HG03060 (cell line): Measurements from ENCODE around the gene KCNG3.

Experiments
- ATAC-seq: cut with Tn5 transposase; IDR thresholded peaks from one replicate; pipeline ENCODE4 v1.9.1; 2021; ENCODE audit warnings: low read depth, moderate number of reproducible peaks; ENCODE audit not compliant: unreplicated experiment

Gene KCNG3, protein sequence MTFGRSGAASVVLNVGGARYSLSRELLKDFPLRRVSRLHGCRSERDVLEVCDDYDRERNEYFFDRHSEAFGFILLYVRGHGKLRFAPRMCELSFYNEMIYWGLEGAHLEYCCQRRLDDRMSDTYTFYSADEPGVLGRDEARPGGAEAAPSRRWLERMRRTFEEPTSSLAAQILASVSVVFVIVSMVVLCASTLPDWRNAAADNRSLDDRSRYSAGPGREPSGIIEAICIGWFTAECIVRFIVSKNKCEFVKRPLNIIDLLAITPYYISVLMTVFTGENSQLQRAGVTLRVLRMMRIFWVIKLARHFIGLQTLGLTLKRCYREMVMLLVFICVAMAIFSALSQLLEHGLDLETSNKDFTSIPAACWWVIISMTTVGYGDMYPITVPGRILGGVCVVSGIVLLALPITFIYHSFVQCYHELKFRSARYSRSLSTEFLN

GRCh38 chr2:42493468-42494354 lies at the start of gene KCNG3:
Gene KCNG3 (minus strand): TSS chr2:42493982. CDS start chr2:42493501, 481 bp downstream.
- no peak for ATAC-seq

DNA sequence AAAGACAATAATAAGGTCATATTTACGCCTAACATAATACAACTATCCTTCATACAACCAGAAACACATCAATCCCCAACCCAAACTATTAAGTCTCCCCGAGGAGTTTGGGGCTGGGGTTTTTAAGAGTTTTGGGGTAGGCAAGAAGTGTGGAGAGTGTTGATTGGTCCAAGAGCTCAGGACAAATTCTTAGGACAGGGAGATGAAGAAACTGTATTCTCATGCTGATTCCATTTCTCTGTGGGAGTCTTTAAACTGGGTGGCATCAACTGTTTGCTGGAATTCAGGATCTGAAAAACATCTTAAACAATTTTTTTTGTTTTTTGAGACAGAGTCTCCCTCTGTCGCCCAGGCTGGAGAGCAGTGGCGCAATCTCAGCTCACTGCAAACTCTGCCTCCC lies 49.1 kb upstream of the KCNG3 start:
- ATAC-seq, result no peak

GRCh38 chr2:42537493-42537892 lies 43.7 kb upstream of the KCNG3 start:
- no peak for ATAC-seq

GRCh38 chr2:42532397-42532796 lies 38.6 kb upstream of the KCNG3 start:
- ATAC-seq, result no peak

- no peak for ATAC-seq
Observed at GRCh38 chr2:42523341-42523740, 29.6 kb upstream of the KCNG3 start.

DNA sequence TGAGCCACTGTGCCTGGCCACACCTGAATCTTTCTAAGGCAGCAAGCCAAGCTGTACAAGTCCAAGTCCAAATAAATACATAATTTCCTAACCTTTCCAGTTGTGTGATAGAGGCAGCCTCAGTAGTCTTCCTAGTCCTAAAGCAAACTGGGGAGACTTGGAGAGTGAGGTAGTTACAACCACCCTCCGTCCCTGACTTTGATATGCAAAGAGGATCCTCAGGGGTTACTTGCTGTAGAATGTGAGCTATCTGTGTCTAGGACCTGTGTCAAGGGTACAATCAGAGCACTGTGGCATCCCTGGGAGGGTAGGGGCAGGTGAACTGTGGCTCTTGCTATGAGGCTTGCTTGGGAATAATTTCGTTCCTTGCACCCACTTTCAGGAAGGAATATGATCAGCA lies 28.3 kb upstream of the KCNG3 start:
- no peak for ATAC-seq

- no peak for ATAC-seq
Observed at GRCh38 chr2:42519624-42520023, 25.8 kb upstream of the KCNG3 start.

- no peak for ATAC-seq
Observed at GRCh38 chr2:42516418-42516901, 22.7 kb upstream of the KCNG3 start.

GRCh38 chr2:42513252-42513918 lies 19.6 kb upstream of the KCNG3 start:
- ATAC-seq, result no peak

- no peak for ATAC-seq
Observed at GRCh38 chr2:42510608-42511243, 16.9 kb upstream of the KCNG3 start.

GRCh38 chr2:42510191-42510590 lies 16.4 kb upstream of the KCNG3 start:
- ATAC-seq, result no peak

DNA sequence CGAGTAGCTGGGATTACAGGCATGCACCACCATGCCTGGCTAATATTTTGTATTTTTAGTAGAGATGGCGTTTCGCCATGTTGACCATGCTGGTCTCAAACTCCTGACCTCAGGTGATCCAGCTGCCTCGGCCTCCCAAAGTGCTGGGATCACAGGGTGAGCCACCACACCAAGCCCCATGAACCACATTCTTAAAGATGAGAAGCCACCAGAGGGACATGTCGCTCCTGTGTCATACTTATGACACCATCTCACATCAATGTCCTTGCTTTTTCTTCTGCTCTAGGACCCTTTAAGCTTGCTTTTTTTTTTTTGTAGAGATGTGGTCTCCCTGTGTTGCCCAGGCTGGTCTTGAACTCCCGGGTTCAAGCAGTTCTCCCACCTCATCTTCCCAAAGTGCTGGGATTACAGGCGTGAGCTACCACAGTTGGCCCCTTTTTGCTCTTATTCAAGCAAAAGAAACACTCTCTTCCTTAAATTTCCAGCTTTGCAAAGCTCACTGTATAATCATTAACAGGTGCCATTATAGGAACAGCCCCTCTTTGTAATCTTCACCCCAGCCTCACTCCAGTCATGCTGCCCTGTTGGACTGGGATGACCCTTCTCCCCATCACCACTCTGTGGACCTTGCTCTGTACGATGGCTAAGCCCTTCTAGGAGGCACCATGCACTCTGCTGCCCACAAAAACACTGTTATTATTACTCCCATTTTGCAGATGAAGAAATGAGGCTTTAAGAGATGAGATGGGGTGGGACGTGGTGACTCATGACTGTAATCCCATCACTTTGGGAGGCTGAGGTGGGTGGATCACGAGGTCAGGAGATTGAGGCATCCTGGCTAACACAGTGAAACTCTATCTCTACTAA lies 10.8 kb upstream of the KCNG3 start:
- ATAC-seq, result no peak

- ATAC-seq, result no peak
Observed at GRCh38 chr2:42503291-42503690, 9.5 kb upstream of the KCNG3 start.

DNA sequence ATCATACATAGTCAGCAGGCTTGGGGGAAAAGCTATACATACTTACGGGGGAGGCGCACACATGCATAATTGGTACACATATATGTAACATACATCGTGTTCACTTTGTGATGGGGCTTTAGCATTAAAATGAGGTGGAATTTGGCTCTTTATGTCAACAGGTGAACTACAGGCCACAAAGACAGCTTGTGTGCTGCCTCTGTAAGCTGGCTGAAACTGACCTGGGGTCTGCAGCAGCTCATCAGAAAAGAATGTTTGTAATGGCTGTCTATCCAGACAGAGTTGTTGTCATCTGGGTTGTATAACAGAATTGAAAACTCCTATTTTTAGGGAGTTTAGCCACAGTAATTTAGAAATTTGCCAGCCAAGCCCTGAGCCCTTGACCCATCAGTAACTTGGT lies 4.7 kb upstream of the KCNG3 start:
- no peak for ATAC-seq

- ATAC-seq, result no peak
Observed at GRCh38 chr2:42495611-42496010, 1.8 kb upstream of the KCNG3 start.

- ATAC-seq, result peak; percentile 10
Observed at GRCh38 chr2:42495234-42495581, 1.4 kb upstream of the KCNG3 start.

DNA sequence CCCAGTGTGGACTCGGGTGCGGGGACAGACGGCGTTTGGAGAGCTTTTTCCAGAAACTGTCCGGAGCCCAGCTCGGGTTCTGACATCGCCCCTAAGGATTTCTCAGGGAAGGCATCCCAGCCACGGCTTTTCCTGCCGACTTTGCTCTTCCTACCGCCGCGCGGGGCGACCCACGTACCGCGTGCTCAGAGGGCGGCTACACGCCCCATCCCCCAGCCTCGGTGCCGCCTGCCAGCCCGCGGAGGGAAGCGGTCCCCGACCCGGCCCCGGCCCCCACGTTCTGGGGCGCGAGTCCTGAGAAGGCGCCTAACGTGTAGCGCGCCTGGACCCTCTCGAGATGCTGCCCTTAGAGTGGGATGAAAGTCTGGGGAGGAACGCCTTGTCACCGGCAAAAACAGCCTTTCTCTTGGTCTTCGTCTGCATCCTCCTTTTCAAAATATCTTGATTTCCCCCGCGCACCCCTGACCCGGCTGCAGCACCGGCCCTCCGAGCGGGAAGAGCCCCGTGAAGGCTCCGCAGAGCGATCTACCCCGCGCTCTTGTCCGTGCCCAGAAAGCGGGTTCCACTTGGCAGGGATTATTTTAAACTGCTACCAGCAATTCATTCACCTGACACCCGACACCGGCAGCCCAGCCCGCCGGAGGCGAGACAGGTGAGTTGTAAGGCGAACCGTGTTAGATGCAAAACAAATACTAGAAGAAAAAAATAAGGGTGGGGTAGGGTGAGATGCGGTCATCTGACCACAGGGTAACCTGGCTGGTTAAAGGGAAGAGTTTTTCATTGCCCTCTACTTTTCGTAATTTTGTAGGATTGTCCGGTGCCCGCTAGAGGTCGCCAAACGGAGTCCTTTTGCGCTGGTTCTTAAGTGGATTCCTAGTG lies 812 bp upstream of the KCNG3 start:
- ATAC-seq, result peak; percentile 61

DNA sequence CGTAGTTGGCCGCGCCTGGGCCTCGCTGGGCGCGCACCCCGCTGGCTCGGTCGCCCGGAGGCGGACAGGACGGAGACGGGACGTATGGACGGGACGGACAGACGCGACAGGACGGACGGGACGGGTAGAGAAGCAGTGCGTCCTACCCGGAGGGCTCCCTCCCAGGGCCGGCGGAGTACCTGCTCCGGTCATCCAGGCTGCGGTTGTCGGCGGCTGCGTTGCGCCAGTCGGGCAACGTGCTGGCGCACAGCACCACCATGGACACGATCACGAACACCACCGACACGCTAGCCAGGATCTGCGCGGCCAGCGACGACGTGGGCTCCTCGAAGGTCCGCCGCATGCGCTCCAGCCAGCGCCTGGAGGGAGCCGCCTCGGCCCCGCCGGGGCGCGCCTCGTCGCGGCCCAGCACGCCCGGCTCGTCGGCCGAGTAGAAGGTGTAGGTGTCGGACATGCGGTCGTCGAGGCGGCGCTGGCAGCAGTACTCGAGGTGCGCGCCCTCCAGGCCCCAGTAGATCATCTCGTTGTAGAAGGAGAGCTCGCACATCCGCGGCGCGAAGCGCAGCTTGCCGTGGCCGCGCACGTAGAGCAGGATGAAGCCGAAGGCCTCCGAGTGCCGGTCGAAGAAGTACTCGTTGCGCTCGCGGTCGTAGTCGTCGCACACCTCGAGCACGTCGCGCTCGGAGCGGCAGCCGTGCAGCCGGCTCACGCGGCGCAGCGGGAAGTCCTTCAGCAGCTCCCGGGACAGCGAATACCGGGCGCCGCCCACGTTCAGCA lies 903 bp downstream of the KCNG3 start:
- no peak for ATAC-seq
